Tibial nerve (tissue), 4 donors: ENCODE results near the gene KIF21B. TPM values are rescaled to one million over a fixed set of nuclear protein-coding genes. Genes with fewer than 3 reads are reported as not detected.

Experiments
- DNase-seq, 2 donors: peaks; one replicate each; pipeline ENCODE4 v3.0.0-alpha.2; 2019; ENCODE audit warnings: low spot score in 2 of 2
- H3K27ac ChIP-seq, 4 donors: fragments of 200-600 bp; sonication (generic) in 3 of 4; one replicate each; pipeline ENCODE4 v1.5.1; 2017 to 2019; ENCODE audit warnings: mild to moderate bottlenecking in 1 of 4
- H3K27me3 ChIP-seq, 2 donors: fragments of 200-600 bp; sonication (generic) in 1 of 2; one replicate each; pipeline versions ENCODE4 v1.5.1 to v1.6.0; 2017 to 2019
- H3K36me3 ChIP-seq, 3 donors: fragments of 200-600 bp; sonication (generic); one replicate each; pipeline ENCODE4 v1.5.1; 2018 to 2019
- H3K4me1 ChIP-seq, 4 donors: fragments of 200-600 bp; sonication (generic) in 3 of 4; one replicate each; pipeline ENCODE4 v1.5.1; 2017 to 2019
- H3K4me3 ChIP-seq, 4 donors: fragments of 200-600 bp; sonication (generic) in 3 of 4; one replicate each; pipeline ENCODE4 v1.5.1; 2017 to 2019; ENCODE audit warnings: mild to moderate bottlenecking in 1 of 4, moderate library complexity in 1 of 4
- H3K9me3 ChIP-seq, 4 donors: fragments of 200-600 bp; sonication (generic) in 3 of 4; one replicate each; pipeline ENCODE4 v1.5.1; 2017 to 2019
- CTCF ChIP-seq, 5 experiments: fragments of 200-600 bp in 3 of 5; fragments of 450-650 bp in 2 of 5; sonication (generic) in 3 of 5; IDR thresholded peaks; one replicate each; pipeline ENCODE4 v1.5.1; 2016 to 2019; ENCODE audit warnings: antibody characterized with exemption in 5 of 5, mild to moderate bottlenecking in 3 of 5, moderate library complexity in 2 of 5
- EP300 ChIP-seq, 2 donors: sonication (generic); formaldehyde crosslinking; IDR thresholded peaks; one replicate each; pipeline ENCODE4 v1.6.1; 2017; ENCODE audit warnings: antibody characterized with exemption in 2 of 2, mild to moderate bottlenecking in 1 of 2
- POLR2A ChIP-seq, 2 donors: fragments of 450-650 bp; IDR thresholded peaks; one replicate each; pipeline ENCODE4 v1.6.1; 2017; ENCODE audit warnings: antibody characterized with exemption in 2 of 2, mild to moderate bottlenecking in 2 of 2, moderate library complexity in 2 of 2
- WGBS, 2 donors: methylation state at CpG; one replicate each; pipeline ENCODE4 v1.1.5; 2018; 5-methylcytosine and 5-hydroxymethylcytosine counted together
- total RNA-seq, 4 donors: library from RNA; depleted of rRNA; stranded (reverse); fragments of >200 nt; gene quantifications; one replicate each; pipeline ENCODE4 v1.1.0, GENCODE V29; 2016

KIF21B gene
- total RNA-seq, 4 donors from 2014 or later = 0.84 to 3.3 (median 2.6) TPM

- TF ChIP-seq CTCF (IDR thresholded peaks at IDR 0.05) (no peak), POLR2A (IDR thresholded peaks at IDR 0.05) (no peak), EP300 (IDR thresholded peaks at IDR 0.05) (no peak)
- no peak overlapping the region for H3K27ac ChIP-seq
- H3K9me3 ChIP-seq = no peaks in the 10 kb centered on the region
- H3K36me3 ChIP-seq = peaks cover 0 to 22% (median 0%) of the 10 kb centered on the region in 3 donors
- no peaks in the 10 kb centered on the region for H3K4me1 ChIP-seq
- no peak overlapping the region for H3K4me3 ChIP-seq
- no peak for DNase-seq
- no peaks in the 10 kb centered on the region for H3K27me3 ChIP-seq
- 97 to 100% methylated on average over 1 of the region's 1 CpG for WGBS, 2 donors
Observed at GRCh38 chr1:201002510-201002909, 21.0 kb downstream of the KIF21B start.

DNA sequence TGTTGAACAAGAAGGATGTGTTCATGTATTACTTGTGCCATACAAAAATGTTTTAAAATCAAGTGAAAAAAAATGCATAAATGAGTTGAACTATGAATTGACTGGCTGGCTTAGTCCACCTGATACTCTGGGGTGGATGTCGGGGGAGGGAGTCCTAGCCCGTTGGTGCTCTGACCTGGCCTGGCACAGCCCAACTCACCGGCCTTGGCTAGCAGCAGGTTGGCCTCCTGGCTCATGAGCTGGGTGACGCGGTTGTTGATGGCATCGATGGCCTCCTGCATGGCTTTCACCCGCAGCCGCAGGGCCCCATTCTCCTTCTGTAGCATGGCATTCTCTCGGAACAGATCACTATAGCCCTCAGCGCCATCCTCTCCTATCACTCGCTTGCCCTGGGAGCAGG lies 21.6 kb downstream of the KIF21B start:
- no peaks in the 10 kb centered on the region for H3K27me3 ChIP-seq
- H3K4me1 ChIP-seq = no peaks in the 10 kb centered on the region
- no peak overlapping the region for H3K4me3 ChIP-seq
- 61 to 70% methylated on average over 11 of the region's 11 CpGs for WGBS, 2 donors
- H3K9me3 ChIP-seq = no peaks in the 10 kb centered on the region
- H3K27ac ChIP-seq = no peak overlapping the region
- TF ChIP-seq POLR2A (IDR thresholded peaks at IDR 0.05) = no peak
- no peak for TF ChIP-seq EP300 (IDR thresholded peaks at IDR 0.05)
- no peak for TF ChIP-seq CTCF (IDR thresholded peaks at IDR 0.05)
- DNase-seq = no peak
- peaks cover 0 to 22% (median 0%) of the 10 kb centered on the region in 3 donors for H3K36me3 ChIP-seq

DNA sequence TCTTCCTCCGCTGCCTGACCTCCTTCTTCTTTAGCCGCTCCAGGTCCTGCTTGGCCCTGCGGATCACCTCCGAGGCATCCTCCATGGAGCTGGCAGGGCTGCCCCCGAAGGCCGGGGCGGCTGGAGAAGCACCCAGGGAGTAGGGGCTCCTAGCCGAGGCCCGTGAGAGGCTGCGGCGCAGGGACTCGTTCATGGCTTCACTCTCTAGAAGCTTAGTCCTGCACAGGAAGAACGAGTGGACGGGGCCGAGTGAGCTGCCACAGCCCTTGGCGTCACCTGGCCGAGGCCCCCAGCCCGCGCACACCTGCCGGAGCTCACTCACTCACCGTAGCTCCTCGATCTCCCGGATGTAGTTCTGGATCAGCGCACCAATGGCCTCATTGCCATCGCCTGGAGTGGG lies 23.1 kb downstream of the KIF21B start:
- no peak for TF ChIP-seq EP300 (IDR thresholded peaks at IDR 0.05)
- no peak for TF ChIP-seq POLR2A (IDR thresholded peaks at IDR 0.05)
- H3K9me3 ChIP-seq = no peaks in the 10 kb centered on the region
- H3K27me3 ChIP-seq = no peaks in the 10 kb centered on the region
- H3K4me3 ChIP-seq = no peak overlapping the region
- no peak for DNase-seq
- peaks cover 0 to 27% (median 0%) of the 10 kb centered on the region in 3 donors for H3K36me3 ChIP-seq
- 96 to 97% methylated on average over 25 of the region's 25 CpGs for WGBS, 2 donors
- H3K4me1 ChIP-seq = no peaks in the 10 kb centered on the region
- H3K27ac ChIP-seq = no peak overlapping the region

GRCh38 chr1:200999667-201000066 lies 23.8 kb downstream of the KIF21B start:
- TF ChIP-seq POLR2A (IDR thresholded peaks at IDR 0.05) (no peak), EP300 (IDR thresholded peaks at IDR 0.05) (no peak), CTCF (IDR thresholded peaks at IDR 0.05) (no peak)
- no peak for DNase-seq
- 90 to 93% methylated on average over 14 of the region's 14 CpGs for WGBS, 2 donors
- Histone ChIP-seq H3K27ac (no peak overlapping the region), H3K27me3 (no peaks in the 10 kb centered on the region), H3K4me1 (no peaks in the 10 kb centered on the region), H3K36me3 (peaks cover 0 to 26% (median 0%) of the 10 kb centered on the region in 3 donors), H3K9me3 (no peaks in the 10 kb centered on the region), H3K4me3 (no peak overlapping the region)

- Histone ChIP-seq H3K4me3 (no peak overlapping the region), H3K4me1 (no peaks in the 10 kb centered on the region), H3K27me3 (no peaks in the 10 kb centered on the region), H3K36me3 (peaks cover 0 to 22% (median 0%) of the 10 kb centered on the region in 3 donors), H3K9me3 (no peaks in the 10 kb centered on the region), H3K27ac (no peak overlapping the region)
- DNase-seq = no peak
- 91 to 95% methylated on average over 16 of the region's 16 CpGs for WGBS, 2 donors
- TF ChIP-seq EP300 (IDR thresholded peaks at IDR 0.05) (no peak), POLR2A (IDR thresholded peaks at IDR 0.05) (no peak), CTCF (IDR thresholded peaks at IDR 0.05) (no peak)
Observed at GRCh38 chr1:200998323-200998722, 25.2 kb downstream of the KIF21B start.
